Measurements from ENCODE around the gene DGLUCY. TPM values are rescaled to one million over a fixed set of nuclear protein-coding genes. Genes with fewer than 3 reads are reported as not detected.

The DGLUCY gene
- total and polyA plus RNA-seq, 2 experiments from 2014 or later, result 44.8 to 51.3 TPM

DNA sequence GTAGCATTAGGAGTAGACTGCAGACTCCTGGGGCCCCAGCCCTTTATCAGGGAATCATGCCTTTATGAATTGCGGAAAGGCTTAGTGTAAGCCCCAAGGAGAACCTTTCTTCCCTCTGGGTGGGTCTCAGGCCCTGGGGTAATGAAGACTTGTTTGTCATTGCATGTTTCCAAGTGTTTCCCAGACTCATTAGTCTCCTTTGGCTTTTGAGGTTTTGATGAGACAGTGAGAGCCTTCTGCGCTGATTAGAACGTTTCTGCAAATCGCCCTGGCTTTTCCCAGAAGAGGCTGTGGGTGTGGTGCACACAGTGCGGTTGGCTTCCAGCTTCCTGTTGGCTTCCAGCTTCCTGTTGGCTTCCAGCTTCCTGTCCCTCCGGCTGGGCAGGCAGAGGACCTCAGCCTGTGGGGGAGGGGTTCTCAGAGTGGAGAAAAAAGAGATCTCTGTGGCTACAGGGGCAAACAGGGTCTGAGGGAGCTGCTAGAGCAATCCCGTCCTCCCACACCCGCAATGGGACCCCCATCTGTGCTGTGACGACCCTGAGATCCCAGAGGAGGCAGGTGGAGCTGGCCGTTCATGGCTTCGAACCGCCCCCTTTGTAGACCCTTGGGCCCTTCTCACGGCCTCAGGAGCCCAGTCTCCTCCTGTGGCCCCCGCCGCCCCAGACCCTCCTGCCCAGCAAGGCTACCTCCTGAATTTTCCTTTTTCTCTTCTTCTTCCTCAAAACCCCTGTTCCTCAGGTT lies 88.5 kb downstream of the DGLUCY start:
- no peak for TF ChIP-seq EZH2 (IDR thresholded peaks at IDR 0.05; ENCODE audit: borderline replicate concordance)
- H2AFZ ChIP-seq, result no peak overlapping the region
- H3K4me3 ChIP-seq, result no peak overlapping the region
- no peaks in the 10 kb centered on the region for H3K79me2 ChIP-seq
- H3K4me2 ChIP-seq, result no peak overlapping the region
- H3K36me3 ChIP-seq (replicated peaks; ENCODE audit: insufficient read depth, low read depth), result no peaks in the 10 kb centered on the region
- H4K20me1 ChIP-seq (ENCODE audit: insufficient read depth, poor library complexity, severe bottlenecking), result no peaks in the 10 kb centered on the region
- no peaks in the 10 kb centered on the region for H3K9me2 ChIP-seq (replicated peaks; ENCODE audit: insufficient read depth)
- no peaks in the 10 kb centered on the region for H3K9me3 ChIP-seq (ENCODE audit: low read depth)
- DNase-seq (ENCODE audit: low spot score), result no peak
- H3K4me1 ChIP-seq (ENCODE audit: insufficient read depth), result no peaks in the 10 kb centered on the region
- H3K27ac ChIP-seq, result no peak overlapping the region
- 92% methylated on average over 15 of the region's 15 CpGs for WGBS (ENCODE audit: low lambda C conversion rate, missing lambda C conversion rate)
- no peaks in the 10 kb centered on the region for H3K27me3 ChIP-seq

DNA sequence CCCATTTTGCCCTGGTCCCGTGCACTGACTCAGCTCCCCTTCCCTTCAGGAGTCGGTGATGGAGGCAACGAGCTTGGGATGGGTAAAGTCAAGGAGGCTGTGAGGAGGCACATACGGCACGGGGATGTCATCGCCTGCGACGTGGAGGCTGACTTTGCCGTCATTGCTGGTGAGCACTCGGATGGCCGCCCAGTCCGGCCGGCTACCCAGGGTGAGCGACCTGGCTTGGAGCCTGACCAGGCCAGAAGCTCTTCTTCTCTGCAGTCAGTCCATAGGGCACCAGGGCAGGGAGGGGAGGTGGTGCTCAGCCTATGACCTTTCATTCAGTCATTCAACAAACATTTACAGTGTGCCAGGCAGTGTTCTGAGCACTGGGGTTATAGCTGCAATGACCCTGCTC lies 90.8 kb downstream of the DGLUCY start:
- H3K4me3 ChIP-seq, result no peak overlapping the region
- no peak overlapping the region for H2AFZ ChIP-seq
- no peaks in the 10 kb centered on the region for H3K9me3 ChIP-seq (ENCODE audit: low read depth)
- no peaks in the 10 kb centered on the region for H3K9me2 ChIP-seq (replicated peaks; ENCODE audit: insufficient read depth)
- WGBS (ENCODE audit: low lambda C conversion rate, missing lambda C conversion rate), result 96% methylated on average over 14 of the region's 14 CpGs
- H3K4me2 ChIP-seq, result no peak overlapping the region
- no peaks in the 10 kb centered on the region for H3K27me3 ChIP-seq
- no peaks in the 10 kb centered on the region for H3K79me2 ChIP-seq
- TF ChIP-seq, protein P1, sequence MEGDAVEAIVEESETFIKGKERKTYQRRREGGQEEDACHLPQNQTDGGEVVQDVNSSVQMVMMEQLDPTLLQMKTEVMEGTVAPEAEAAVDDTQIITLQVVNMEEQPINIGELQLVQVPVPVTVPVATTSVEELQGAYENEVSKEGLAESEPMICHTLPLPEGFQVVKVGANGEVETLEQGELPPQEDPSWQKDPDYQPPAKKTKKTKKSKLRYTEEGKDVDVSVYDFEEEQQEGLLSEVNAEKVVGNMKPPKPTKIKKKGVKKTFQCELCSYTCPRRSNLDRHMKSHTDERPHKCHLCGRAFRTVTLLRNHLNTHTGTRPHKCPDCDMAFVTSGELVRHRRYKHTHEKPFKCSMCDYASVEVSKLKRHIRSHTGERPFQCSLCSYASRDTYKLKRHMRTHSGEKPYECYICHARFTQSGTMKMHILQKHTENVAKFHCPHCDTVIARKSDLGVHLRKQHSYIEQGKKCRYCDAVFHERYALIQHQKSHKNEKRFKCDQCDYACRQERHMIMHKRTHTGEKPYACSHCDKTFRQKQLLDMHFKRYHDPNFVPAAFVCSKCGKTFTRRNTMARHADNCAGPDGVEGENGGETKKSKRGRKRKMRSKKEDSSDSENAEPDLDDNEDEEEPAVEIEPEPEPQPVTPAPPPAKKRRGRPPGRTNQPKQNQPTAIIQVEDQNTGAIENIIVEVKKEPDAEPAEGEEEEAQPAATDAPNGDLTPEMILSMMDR (IDR thresholded peaks at IDR 0.05; ENCODE audit: poor library complexity), result no peak
- no peak for TF ChIP-seq EZH2phosphoT487 (IDR thresholded peaks at IDR 0.05; ENCODE audit: low read depth, severe bottlenecking, unreplicated experiment)
- TF ChIP-seq EZH2 (IDR thresholded peaks at IDR 0.05; ENCODE audit: borderline replicate concordance), result no peak
- H3K4me1 ChIP-seq (ENCODE audit: insufficient read depth), result no peaks in the 10 kb centered on the region
- H4K20me1 ChIP-seq (ENCODE audit: insufficient read depth, poor library complexity, severe bottlenecking), result no peaks in the 10 kb centered on the region
- no peak overlapping the region for H3K27ac ChIP-seq
- no peaks in the 10 kb centered on the region for H3K36me3 ChIP-seq (replicated peaks; ENCODE audit: insufficient read depth, low read depth)
- no peak for DNase-seq (ENCODE audit: low spot score)

DNA sequence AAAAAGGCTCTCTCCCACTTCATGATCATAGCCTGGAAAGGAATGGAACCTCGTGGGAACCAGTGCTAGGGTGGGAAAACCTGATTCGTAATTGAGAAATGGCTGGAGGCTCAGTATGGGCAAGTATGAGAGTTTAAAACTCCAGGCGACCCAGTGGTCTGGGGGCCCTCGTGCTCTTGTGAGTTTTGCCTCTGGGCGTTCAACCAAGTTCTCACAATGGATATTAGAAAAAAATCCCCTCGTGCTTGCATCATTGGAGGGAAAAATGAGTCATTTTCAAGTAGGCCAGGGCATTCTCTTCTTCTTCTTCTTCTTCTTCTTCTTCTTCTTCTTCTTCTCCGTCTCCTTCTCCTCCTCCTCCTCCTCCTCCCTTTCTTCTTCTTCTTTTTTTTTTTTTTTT lies 91.6 kb downstream of the DGLUCY start:
- Histone ChIP-seq H2AFZ (no peak overlapping the region), H3K4me1 (ENCODE audit: insufficient read depth) (no peaks in the 10 kb centered on the region), H3K9me2 (replicated peaks; ENCODE audit: insufficient read depth) (no peaks in the 10 kb centered on the region), H3K9me3 (ENCODE audit: low read depth) (no peaks in the 10 kb centered on the region), H3K79me2 (no peaks in the 10 kb centered on the region), H3K36me3 (replicated peaks; ENCODE audit: insufficient read depth, low read depth) (no peaks in the 10 kb centered on the region), H3K27ac (no peak overlapping the region), H3K27me3 (no peaks in the 10 kb centered on the region), H3K4me3 (no peak overlapping the region), H4K20me1 (ENCODE audit: insufficient read depth, poor library complexity, severe bottlenecking) (no peaks in the 10 kb centered on the region), H3K4me2 (no peak overlapping the region)
- no peak for DNase-seq (ENCODE audit: low spot score)
- WGBS (ENCODE audit: low lambda C conversion rate, missing lambda C conversion rate), result 93% methylated on average over 6 of the region's 7 CpGs
- TF ChIP-seq EZH2phosphoT487 (IDR thresholded peaks at IDR 0.05; ENCODE audit: low read depth, severe bottlenecking, unreplicated experiment) (no peak), EZH2 (IDR thresholded peaks at IDR 0.05; ENCODE audit: borderline replicate concordance) (no peak)
- TF ChIP-seq, protein P1 (IDR thresholded peaks at IDR 0.05; ENCODE audit: poor library complexity), result no peak

DNA sequence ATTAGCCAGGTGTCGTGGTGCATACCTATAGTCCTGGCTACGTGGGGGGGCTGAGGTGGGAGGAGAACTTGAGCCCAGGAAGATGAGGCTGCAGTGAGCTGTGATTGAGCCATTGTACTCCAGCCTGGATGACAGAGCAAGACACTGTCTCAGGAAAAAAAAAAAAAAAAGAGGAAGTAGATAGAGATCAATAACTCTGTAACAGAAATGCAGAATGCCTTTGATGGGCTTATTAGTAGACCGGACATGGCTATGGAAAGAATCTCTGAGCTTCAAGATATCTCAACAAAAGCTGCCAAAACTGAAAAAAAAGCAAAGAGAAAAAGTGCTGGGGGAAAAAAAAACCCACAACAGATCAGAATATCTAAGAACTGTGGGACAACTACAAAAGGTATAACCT lies 93.1 kb downstream of the DGLUCY start:
- no peaks in the 10 kb centered on the region for H3K9me3 ChIP-seq (ENCODE audit: low read depth)
- WGBS (ENCODE audit: low lambda C conversion rate, missing lambda C conversion rate), result 80% methylated on average over 3 of the region's 3 CpGs
- no peak overlapping the region for H3K27ac ChIP-seq
- H4K20me1 ChIP-seq (ENCODE audit: insufficient read depth, poor library complexity, severe bottlenecking), result no peaks in the 10 kb centered on the region
- TF ChIP-seq, protein P1 (IDR thresholded peaks at IDR 0.05; ENCODE audit: poor library complexity), result no peak
- TF ChIP-seq EZH2phosphoT487 (IDR thresholded peaks at IDR 0.05; ENCODE audit: low read depth, severe bottlenecking, unreplicated experiment), result no peak
- H3K36me3 ChIP-seq (replicated peaks; ENCODE audit: insufficient read depth, low read depth), result peaks cover 7% of the 10 kb centered on the region
- H2AFZ ChIP-seq, result no peak overlapping the region
- no peaks in the 10 kb centered on the region for H3K4me1 ChIP-seq (ENCODE audit: insufficient read depth)
- no peaks in the 10 kb centered on the region for H3K9me2 ChIP-seq (replicated peaks; ENCODE audit: insufficient read depth)
- H3K4me3 ChIP-seq, result no peak overlapping the region
- DNase-seq (ENCODE audit: low spot score), result no peak
- H3K79me2 ChIP-seq, result no peaks in the 10 kb centered on the region
- H3K27me3 ChIP-seq, result no peaks in the 10 kb centered on the region
- H3K4me2 ChIP-seq, result no peak overlapping the region
